HEK293T (cell line): Measurements from ENCODE around the gene NOP53.

Source experiments
- ARNT ChIP-seq: fragments of 450-650 bp; IDR thresholded peaks from 2 replicates; pipeline ENCODE4 v1.6.1; 2017; ENCODE audit warnings: mild to moderate bottlenecking
- CTBP1 ChIP-seq: fragments of 450-650 bp; IDR thresholded peaks from 2 replicates; pipeline ENCODE4 v1.6.1; 2016; ENCODE audit warnings: borderline replicate concordance
- FOXA1 ChIP-seq: fragments of 450-650 bp; IDR thresholded peaks from 2 replicates; pipeline ENCODE4 v1.6.1; 2016; ENCODE audit warnings: mild to moderate bottlenecking
- FOXK2 ChIP-seq: fragments of 450-650 bp; IDR thresholded peaks from 2 replicates; pipeline ENCODE4 v1.6.1; 2016; ENCODE audit warnings: mild to moderate bottlenecking
- HDGF ChIP-seq: fragments of 450-650 bp; IDR thresholded peaks from 2 replicates; pipeline ENCODE4 v1.6.1; 2017; ENCODE audit warnings: antibody characterized with exemption, borderline replicate concordance
- TARDBP ChIP-seq: fragments of 450-650 bp; IDR thresholded peaks from 2 replicates; pipeline ENCODE4 v1.6.1; 2016
- ZNF384 ChIP-seq: fragments of 450-650 bp; IDR thresholded peaks from 2 replicates; pipeline ENCODE4 v1.6.1; 2016

DNA sequence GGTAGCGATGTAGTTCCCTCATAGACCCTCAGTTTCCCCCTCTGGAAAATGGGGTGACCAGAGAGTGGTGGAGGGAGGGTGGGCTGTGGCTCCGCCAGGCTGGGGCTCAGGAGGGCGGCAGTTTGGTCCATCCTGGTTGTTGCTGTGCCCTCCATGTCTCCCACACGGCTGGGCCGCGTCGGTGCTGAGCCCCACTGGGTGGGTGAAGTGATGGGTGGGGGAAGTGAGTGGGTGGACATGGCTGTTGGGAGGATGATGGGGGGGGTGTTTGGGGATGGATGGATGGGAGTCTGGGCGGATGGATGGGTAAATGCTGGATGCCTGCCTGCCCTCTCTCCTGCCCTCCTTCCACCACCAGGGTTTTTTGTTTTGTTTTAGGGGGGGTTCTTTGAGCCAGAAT is 48.7 kb upstream of the NOP53 start:
- TF ChIP-seq ZNF384 (no peak), ARNT (no peak), FOXK2 (no peak), FOXA1 (no peak), HDGF (no peak), TARDBP (no peak), CTBP1 (no peak)
